Nucleus accumbens (tissue), 56 donors: ENCODE data around the gene MPO.
A peak's percentile ranks its signal among the peaks of the same experiment; 100 is the strongest.

ENCODE experiments used
- DNase-seq, 56 donors: peaks; one replicate each; lab custom pipeline; 2025; lab: John Stamatoyannopoulos, UW

The MPO gene

GRCh38 chr17:58268774-58269556 is 11.8 kb downstream of the MPO start:
- DNase-seq = no peak

DNA sequence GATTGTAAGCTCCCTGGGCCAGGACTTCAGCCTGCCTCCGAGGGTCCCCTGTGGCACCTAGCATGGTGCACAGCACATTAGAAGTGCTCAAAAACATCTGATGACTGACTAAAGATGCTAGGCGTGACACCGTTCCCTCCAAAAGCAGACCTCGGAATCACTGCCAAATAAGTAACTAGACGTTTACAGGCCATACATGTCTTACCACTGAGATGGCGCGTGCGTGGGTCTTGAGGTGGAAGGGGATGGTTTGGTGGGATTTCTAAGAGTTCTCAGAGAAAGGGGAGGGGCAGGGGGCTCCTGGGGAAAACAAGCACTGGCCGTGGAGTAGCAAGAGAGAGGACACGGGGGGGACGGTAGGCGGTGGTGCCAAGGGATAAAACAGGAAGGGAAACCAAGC is 12.4 kb downstream of the MPO start:
- no peak for DNase-seq

- no peak for DNase-seq
Observed at GRCh38 chr17:58267347-58268324, 13.1 kb downstream of the MPO start.

DNA sequence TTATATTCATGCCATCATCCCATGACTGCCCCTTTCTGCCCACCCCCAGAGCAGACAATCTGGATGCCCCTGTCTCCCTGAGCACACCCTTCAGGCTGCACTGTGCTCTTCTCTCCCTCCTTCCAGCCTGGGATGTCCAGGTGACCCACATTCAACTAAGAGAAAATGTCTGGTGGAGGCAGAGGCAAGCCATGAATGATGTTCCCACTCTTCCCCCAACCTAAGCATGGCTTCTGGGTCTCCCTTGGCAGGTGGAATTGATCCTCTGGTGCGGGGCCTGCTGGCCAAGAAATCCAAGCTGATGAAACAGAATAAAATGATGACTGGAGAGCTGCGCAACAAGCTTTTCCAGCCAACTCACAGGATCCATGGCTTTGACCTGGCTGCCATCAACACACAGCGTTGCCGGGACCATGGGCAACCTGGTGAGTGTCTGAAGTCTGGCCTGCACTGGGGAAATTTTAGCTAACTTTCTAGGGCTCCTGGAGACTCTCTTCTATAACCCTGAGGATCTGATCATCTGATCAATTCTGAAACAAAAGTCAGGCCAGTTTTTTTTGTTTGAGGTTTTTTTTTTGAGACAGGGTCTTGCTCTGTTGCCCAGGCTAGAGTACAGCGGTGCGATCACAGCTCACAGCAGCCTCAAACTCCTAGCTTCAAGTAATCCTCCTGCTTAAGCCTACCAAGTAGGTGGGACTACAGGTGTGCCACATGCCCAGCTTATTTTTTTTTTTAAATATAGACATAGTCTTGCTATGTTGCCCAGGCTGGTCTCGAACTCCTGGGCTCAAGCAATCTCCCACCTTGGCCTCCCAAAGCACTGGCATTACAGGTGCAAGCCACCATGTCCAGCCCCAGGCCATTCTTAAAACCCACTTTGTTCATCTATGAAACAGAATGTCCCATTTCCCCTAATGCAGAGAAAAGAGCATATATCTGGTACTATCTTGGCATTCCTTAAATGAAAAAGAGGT is 14.5 kb downstream of the MPO start:
- DNase-seq = no peak

DNA sequence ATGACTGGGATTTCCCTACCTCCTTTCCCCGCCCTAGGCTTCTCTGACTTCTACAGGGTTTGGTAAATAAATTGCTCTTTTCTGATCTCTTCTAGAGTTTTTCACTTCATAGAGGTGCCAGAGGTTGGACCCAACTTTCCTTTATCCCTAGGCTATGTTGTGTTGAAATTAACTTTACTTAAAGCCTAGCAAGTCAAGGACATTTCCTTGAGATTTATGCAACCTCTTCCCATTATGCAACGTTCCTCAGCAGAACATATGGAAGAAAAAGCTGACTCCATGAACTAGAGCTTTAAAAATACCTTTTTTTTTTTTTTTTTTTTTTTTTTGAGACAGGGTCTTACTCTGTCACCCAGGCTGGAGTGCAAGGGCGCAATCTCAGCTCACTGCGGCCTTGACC is 15.5 kb downstream of the MPO start:
- no peak for DNase-seq

DNA sequence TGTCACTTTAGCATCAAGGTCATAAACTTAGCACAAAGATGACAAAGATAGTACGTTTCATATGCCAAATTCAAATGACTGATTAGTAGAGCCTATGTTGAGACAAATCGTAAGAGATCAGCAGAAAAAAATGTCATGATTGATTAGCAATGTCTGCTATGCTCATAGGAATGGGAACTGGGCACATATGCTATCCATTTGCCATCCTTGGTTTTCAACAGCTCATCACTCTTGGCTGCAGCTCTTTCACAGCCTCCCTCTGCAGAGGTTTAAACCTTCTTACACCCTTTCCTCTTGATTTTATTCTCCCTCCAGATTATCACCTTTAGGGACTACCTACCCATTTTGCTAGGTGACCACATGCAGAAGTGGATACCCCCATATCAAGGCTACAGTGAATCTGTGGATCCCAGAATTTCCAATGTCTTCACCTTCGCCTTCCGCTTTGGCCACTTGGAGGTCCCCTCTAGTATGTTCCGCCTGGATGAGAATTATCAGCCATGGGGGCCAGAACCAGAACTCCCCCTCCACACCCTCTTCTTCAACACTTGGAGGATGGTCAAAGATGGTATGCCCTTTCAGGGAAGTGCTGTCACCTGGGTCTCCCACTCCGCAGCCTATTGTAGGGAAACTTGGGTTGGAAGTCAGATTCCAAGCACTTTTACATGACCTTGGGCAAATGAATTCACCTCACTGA is 16.2 kb downstream of the MPO start:
- DNase-seq = no peak

DNA sequence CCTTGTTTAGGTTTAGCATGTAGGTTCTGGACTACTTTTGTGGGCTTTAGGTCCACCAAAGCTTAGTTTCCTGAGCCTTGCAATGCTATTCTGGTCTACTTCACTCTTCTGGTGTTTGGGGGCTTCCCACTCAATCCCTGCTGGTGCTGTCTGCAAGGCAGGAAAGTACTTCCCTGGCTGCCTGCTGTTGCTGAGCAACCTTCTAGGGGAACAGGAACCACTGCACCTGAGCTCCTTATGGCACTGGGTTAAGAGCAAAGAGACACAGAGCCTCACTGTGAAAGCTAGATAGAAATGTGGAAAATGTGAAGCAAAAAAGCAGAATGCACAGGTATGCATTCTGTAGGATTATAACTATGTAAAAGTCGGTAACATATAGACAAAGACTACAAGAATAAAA is 17.0 kb downstream of the MPO start:
- DNase-seq = peak in 10 of 56 donors; percentile 3 to 41 (median 22)

DNA sequence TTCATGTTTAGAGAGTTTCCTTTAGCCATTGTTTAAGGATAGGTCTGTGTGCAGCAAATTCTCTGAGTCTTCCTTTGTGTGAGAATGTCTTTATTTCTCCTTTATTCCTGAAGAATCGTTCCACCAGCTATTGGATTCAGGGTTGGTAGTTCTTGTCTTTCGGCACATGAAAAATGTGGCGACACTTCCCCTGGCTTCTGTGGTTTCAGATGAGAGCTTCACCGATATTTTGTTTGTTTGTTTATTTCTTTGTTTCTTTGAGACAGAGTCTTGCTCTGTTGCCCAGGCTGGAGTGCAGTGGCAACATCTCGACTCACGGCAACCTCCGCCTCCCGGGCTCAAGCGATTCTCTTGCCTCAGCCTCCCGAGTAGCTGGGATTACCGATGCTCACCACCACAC is 18.6 kb downstream of the MPO start:
- DNase-seq = no peak

DNA sequence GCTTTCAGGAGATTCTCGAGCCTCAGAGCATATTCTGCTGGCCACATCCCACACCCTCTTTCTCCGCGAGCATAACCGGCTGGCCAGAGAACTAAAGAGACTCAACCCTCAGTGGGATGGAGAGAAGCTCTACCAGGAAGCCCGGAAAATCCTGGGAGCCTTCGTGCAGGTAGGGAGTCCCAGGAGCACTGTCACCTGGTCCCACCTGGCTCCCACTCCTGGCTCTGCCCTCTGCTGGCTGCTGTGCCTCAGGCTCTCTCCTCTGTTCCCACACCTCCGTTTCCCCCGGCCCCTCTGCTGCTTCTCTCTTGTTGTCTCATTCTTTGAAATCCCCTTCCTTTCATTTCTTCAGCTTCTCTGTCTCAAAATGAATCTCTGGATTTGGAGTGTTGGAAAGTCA is 25.9 kb downstream of the MPO start:
- no peak for DNase-seq

DNA sequence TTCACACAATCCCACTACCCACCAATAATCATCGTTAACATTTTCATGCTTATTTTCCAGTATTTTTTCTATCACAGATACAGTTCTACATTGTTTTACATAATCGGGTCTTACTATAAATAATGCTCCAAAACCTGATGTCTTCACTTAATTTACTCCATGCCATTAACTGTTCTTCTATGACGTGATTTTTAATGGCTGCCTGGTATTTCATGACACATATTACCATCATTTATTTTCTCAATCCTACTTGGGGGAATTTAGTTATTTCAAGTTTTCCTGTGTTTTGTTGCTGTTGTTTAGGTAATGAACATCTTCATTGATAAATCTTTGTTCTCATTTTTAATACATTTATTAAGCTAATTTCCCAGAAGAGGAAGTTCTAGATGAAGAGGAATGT is 27.7 kb downstream of the MPO start:
- DNase-seq = no peak

- no peak for DNase-seq
Observed at GRCh38 chr17:58252141-58252540, 28.6 kb downstream of the MPO start.

- DNase-seq = no peak
Observed at GRCh38 chr17:58250344-58251011, 30.3 kb downstream of the MPO start.

DNA sequence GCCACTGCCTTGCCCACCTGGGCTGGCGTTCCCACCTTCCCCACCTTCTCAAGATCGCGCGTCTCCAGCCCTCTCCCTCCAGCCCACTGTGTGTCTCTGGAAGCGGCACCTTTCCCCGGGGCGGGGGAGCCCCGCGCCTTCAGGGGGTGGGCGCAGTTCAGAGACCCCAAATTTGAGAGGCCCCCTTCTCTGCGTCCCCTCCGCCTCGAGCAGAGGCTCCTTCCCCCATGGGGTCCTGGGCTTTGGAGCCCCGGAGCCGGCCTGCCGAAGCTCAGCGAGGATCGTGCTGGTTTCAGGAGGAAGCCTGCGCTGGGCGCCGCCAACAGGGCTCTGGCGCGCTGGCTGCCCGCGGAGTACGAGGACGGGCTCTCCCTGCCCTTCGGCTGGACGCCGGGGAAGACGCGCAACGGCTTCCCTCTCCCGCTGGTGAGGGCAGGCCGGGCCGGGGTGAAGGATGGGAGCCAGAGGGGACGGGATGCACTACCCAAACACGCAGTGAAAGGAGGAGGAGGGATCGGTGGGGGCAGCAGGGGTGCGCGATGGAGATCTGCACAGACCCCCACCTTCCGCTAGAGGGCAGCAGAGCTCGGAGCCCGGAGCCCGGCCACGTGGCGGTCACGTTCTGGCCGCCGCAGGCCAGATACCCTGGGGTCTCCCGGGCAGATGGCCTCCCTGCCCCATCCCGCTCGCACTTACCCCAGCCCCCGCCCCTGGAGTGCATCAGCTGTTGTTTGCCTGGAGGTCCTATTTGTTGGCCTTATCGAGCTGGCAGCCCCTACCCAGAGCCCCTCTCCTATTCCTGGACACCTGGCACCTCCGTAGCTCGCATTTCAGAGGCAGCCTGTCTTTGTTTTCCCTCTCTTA is 31.2 kb downstream of the MPO start:
- peak in 50 of 56 donors; percentile 13 to 79 (median 56) for DNase-seq

GRCh38 chr17:58248955-58249269 is 31.8 kb downstream of the MPO start:
- DNase-seq = peak in 1 of 56 donors; percentile 35

GRCh38 chr17:58247511-58248363 is 33.0 kb downstream of the MPO start:
- no peak for DNase-seq

DNA sequence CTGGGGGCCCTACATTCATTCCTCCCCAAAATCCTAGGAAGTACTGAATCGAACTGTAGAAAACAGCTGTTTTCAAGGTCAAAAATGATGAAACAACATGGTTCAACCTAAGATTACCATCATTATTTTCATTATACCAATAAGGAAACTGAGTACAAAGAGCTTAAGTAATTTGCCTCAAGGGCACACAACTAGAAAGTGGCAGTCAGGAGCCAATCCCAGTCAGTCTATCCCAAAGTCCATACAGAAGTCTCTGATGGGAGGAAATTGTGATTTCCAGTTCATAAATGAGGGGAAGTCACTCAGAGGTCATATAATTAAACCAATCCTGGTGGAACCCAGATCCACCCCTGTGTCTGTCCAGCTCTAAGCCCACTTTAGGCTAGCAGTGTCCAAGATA is 34.0 kb downstream of the MPO start:
- no peak for DNase-seq

DNA sequence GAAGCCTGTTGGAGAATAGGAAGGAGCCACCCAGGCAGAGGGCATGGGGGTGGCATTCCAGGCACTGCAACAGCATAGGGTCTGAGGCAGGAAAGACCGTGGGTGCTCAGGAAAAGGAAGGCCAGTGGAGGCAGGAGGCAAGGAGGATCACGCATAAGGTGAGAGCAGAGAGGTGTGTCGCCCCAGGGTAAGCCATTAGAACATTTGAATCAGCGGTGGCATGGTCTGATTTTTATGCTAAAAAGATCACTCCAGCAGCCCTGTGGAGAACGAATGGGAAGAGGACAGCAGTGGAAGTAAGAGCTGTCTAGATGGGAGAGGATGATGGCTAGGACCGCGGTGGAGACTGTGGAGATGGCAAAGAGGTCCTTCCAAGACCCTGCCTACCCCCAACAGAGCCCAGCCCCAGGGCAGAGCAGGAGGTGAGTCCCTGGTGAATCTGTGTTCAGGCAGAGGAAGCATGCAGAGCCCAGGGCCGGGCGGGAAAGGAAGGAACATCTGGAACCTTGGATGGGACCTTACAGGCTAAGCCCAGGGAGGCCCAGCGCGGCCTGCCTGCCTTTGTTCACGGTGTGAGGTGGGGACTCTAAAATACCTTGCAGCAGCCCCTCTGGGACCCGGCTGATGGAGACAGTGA is 34.5 kb downstream of the MPO start:
- no peak for DNase-seq
